NCI-H146 treated with DMSO at 0.1 percent for 48 hours (cell line): Measurements from ENCODE around the gene DPP10.

Experiments used
- DNase-seq: peaks from one replicate; lab custom pipeline; 2025; ENCODE audit not compliant: unreplicated experiment; lab: John Stamatoyannopoulos, UW

The DPP10 gene

GRCh38 chr2:115635430-115635829, 1193.0 kb downstream of the DPP10 start:
- no peak for DNase-seq

DNA sequence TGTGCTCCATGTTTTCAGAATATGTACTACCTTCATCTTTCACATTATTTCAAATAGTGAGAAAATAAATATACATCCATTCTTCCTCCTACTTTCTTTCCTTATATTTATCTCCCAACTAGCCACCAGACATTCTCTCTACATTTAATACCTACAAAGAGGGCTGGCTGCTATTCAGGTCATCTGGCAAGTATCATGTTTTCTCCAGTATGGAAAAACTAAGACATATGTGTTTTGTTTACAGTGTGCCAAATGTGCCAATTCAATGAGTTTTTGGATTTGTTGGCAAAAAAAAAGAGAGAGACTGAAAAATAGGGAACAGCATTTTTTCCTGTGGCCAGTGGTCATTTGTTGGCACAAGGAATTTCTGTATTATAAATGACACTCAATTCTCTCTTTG, 1207.3 kb downstream of the DPP10 start:
- no peak for DNase-seq

GRCh38 chr2:115650827-115651226, 1208.4 kb downstream of the DPP10 start:
- DNase-seq = no peak

DNA sequence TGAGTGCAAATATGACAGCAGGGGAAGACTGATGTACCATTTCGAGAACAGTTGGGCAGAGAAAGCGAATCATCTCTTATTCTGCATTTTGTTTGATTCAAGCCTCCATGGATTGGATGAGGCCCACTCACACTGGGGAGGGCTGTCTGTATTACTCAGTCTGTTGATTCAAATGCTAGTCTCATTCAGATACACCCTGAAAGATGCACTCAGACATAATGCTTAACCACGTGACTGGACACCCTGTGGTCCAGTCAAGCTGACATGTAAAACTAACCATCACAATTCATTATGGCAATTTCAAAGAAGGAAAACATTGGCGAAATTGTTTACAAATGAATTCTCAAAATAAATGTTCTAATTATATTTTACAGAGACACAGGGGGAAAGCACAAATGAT, 1210.2 kb downstream of the DPP10 start:
- no peak for DNase-seq

- no peak for DNase-seq
Measured at GRCh38 chr2:115654362-115654761, 1211.9 kb downstream of the DPP10 start.

DNA sequence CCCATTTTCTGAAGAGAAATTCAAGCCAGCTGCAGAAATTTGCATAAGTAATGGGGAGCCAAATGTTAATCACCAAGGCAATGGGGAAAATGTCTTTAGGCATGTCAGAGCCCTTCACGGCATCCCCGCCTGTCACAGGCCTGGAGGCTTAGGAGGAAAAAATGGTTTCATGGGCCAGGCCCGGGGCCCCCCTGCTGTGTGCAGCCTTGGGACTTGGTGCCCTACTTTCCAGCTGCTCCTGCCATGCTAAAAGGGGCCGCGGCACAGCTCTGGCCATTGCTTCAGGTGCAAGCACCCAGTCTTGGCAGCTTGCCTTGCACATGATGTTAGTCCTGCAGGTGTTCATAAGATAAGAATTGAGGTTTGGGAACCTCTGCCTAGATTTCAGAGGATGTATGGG, 1235.7 kb downstream of the DPP10 start:
- no peak for DNase-seq

DNA sequence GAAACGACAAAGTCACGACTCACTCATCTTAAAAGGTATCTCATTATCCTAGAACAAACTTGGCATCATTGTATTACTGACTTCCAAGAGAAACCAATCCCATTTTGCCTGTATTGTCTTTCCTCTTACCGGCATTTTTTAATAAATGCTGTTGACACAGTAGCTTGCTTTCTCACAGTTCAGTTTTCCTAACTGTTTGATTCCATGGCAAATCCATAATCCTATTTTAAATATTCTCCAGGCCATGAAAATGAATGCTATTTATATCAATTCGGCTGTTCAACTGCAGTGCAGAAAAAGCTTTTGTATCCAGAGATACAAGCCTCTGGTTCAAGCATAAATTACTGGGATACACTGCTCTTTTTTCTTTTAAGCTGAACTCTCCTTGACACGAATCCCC, 1241.9 kb downstream of the DPP10 start:
- DNase-seq = no peak

DNA sequence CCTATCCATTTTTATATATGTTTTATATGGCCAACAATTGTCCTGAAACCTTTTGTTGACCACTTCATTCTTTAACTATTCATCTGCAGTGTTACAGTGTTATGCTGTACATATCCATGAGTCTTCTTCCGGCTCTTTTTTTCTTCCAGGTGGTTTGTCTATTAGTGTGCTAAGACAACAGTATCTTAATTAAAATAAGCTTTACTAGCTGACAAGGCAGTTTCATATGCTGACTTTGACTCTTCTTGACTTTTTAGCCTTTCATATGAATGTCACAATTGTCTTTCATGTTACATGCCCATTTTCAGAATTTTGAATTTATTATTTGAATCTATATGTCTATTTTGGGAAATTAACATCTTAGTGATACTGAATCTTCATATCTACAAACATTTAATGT, 1249.0 kb downstream of the DPP10 start:
- DNase-seq = no peak

GRCh38 chr2:115694651-115695050, 1252.2 kb downstream of the DPP10 start:
- DNase-seq = no peak

GRCh38 chr2:115733190-115733775, 1290.8 kb downstream of the DPP10 start:
- DNase-seq = no peak

DNA sequence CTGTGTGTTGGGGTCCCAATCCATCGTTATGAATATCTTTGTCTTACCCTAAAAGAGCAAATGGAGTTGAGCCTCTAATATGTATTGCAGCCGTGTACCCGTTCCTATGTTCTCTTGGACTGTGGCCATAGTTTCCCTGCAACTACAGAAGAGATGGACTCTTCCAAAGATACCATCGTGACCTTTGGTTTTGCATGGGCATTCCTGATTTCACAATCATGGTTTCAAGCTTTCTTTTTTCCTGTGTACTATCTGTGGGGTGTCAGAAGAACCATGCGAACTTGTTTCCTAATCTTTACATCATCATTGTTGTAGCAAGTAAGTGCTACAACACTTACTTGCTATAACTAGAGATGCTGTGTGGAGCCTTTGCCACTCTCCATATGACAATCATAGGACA, 1295.7 kb downstream of the DPP10 start:
- DNase-seq = no peak

- DNase-seq = no peak
Measured at GRCh38 chr2:115739574-115739973, 1297.1 kb downstream of the DPP10 start.

DNA sequence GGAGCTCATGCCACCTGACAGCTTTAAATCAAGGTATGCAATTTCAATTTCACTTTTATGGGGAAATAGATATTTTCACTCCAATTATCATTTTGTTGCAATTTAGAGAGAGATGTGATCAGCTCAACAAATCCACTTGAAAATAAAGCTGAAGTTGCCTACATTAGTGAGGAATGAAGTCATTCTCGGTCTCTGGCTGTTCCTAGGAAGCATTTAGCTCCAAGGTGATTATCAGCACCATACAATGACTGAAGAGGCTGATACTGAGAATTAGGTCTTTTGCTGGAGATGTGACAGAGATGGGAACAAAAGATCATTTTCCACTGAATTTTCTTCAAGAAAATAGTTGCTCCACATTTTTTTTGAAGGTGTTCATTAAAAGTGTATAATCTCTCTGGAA, 1303.7 kb downstream of the DPP10 start:
- no peak for DNase-seq

GRCh38 chr2:115757286-115757685, 1314.8 kb downstream of the DPP10 start:
- DNase-seq = no peak

DNA sequence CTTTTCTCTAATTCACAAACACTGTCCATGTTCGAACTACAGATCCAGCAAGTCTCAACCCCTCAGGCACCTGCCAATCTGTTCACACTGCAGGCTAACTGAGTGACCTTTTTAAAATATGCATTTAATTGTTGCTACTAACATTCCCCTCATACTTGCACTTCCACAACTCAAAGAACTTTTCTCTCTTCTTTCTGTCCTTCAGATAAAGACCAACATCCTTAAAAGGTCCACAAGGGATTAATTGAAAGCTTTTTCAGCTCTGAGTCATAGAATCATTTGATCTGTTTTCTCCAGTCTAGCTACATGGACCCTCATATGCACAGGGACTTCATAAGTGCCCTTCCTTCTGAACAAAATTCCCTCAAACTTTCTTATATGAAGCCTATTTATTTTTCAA, 1321.2 kb downstream of the DPP10 start:
- no peak for DNase-seq

DNA sequence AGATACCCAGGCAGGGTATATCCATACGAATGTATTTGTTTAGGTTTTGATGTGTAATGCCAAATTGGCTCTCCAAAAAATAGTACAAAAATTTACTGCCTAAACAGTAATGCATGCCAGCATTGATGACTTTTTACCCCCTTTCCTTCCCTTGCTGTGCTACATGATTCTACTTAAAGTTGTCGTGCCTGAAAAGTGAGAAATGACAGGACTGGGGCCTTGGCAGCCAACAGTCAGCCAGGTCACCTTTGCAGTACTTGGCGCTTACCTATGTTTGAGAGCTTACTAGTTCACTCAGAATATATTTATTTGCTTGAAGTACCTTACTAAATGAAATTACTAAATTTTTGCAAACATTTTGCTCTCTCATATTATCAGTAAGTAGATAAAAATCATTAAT, 1329.1 kb downstream of the DPP10 start:
- DNase-seq = no peak

DNA sequence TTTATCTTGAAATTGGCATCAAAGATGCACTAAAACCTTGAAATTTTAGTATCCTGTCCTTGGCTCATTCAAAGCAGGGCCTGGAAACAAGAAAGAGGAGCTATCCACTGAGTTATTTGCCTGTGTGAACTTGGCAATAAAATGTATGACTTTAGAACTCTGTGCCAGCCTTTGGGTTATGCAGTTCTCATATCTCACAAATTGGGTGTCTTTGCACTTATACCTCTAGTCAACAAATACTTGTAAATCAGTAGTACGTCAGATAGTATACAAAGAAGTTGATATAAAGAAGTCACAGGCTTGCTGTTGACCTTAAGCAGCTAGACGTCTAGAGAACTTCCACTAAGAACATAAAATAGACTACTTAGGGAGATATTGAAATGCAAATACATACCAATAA, 1331.9 kb downstream of the DPP10 start:
- no peak for DNase-seq

GRCh38 chr2:115779085-115779632, 1336.7 kb downstream of the DPP10 start:
- no peak for DNase-seq

DNA sequence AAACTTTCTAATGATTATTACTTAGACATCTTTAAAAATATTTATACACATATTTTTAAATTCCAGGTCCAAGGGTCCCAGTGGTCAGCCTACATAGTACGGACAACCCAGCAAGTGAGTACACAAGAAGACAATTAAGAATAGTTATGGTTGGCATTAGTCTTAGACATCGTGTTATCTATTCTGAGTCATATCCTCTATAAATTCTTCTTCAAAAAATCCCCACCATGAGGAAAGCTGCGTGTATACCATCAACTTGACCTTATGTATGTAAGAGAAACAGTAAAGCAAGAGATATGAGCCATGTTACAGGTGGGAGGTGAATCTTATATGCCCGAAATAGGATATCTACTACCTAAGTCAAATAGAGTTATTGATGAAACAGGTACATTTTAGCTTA, 1339.8 kb downstream of the DPP10 start:
- no peak for DNase-seq

- DNase-seq = no peak
Measured at GRCh38 chr2:115796078-115796477, 1353.6 kb downstream of the DPP10 start.

DNA sequence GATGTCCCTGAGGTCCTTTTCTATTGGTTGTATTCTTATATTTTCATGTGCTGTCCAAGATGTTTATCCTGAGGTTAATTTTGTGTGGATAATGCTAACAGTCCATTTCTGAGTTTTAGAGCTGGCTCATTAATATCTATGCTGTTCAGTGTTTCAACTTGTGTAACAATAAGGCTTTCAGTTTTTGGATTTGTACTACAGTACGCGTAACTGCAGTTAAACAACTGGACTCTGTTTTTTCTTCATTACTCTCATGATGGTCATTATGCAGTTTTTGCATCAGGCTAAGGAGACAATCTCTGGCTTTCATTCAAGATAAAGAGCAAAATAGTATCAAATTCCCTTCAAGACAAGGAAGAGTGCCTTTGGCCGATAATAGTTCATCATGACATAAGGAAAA, 1364.8 kb downstream of the DPP10 start:
- DNase-seq = no peak

GRCh38 chr2:115825912-115826311, 1383.5 kb downstream of the DPP10 start:
- DNase-seq = no peak

GRCh38 chr2:115833196-115833595, 1390.8 kb downstream of the DPP10 start:
- no peak for DNase-seq
